Eye (tissue), 1 donor: ENCODE measurements around the gene MRPS6.

Experiments
- DNase-seq: peaks from one replicate; pipeline ENCODE4 v3.0.0-alpha.2; 2015

The MRPS6 gene

GRCh38 chr21:34072145-34073031 lies 990 bp upstream of the MRPS6 start:
- peak; percentile 20 for DNase-seq

DNA sequence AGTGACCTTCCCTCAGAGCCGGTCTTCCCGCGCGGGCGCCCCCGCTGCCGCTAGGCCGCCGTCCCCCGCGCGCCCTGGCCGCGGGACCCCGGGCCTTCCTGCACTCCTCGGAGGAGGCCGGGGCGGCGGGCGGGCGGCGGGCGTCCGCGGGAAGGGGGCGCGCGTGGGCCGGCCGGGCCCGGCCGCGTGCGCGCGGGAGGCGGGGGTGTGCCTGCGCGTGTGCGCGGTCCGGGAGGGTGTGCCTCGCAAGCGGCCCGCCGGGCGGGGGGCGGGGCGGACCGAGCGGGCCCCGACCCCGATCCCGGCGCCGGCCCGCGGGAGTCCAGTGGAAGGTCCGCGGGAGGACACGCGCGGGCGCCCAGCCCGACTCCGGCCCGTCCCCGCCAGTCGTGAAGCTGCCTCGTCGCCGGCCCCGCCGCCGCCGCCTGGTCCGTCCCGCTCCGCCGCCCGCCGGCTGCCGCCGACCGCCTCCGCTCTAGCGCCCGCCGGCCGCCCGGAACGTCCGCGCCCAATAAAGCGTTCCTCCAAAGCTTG lies 438 bp downstream of the MRPS6 start:
- no peak for DNase-seq

- peak; percentile 65 for DNase-seq
Measured at GRCh38 chr21:34074283-34075090, 1.1 kb downstream of the MRPS6 start.

- DNase-seq = no peak
Measured at GRCh38 chr21:34075091-34075425, 1.7 kb downstream of the MRPS6 start.

- no peak for DNase-seq
Measured at GRCh38 chr21:34075760-34076660, 2.6 kb downstream of the MRPS6 start.

- DNase-seq = no peak
Measured at GRCh38 chr21:34076835-34077234, 3.5 kb downstream of the MRPS6 start.

DNA sequence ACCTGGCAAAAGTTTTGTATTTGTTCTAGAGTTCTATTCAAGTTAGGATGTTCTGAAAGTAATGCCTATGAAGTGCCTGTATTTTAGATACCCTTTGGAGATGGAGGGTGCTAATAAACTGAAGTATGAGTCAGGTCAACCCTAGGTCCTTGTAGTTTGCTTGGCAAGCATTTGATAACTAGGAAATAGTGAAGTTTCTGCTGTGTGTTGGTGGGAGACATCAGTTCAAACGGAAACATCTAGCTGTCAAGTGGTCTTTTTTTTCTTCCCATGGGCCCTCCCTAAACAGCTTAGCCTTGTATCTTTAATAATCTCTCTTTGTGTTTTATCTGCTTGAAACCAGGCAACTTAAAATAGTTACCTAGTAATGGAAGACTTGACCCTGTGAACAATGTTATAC lies 4.5 kb downstream of the MRPS6 start:
- DNase-seq = no peak

DNA sequence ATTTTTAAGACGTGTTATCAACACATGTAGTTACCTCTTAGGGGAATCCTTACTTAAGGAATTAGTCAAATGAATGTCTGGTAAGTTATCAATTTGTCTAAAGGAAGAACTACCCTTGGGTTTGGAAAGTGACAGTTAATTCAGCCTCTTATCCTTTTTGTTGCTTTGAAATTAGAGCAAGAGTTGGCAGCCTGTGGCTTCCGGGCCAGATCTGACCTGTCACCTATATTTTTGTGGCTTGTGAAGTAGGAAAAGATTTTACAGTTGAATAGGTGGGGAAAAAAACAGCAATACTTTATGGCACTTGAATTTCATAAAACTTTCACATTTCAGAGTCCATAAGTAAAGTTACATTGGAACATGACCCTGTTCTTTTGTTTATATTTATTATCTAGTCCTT lies 5.5 kb downstream of the MRPS6 start:
- no peak for DNase-seq

DNA sequence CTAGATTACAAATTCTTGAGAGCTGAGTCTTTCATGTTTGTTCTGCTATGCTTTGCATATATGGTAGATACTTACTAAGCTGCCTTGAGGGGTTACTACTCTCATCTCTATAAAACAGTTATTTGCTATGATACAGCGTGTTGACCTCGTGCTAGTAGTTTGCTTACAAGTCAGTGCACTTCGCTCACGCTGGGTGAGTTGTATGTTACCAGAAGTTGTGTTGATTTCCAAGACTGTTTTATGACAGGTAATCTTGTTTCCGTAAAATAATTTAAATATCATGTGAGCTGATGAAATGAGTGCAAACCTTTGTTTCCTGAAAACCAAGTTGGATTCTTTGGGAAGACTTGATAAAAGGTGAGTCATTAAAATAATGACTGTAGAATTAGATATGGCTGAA lies 7.3 kb downstream of the MRPS6 start:
- DNase-seq = no peak

GRCh38 chr21:34082769-34083168 lies 9.4 kb downstream of the MRPS6 start:
- DNase-seq = no peak

GRCh38 chr21:34083357-34083756 lies 10.0 kb downstream of the MRPS6 start:
- no peak for DNase-seq

DNA sequence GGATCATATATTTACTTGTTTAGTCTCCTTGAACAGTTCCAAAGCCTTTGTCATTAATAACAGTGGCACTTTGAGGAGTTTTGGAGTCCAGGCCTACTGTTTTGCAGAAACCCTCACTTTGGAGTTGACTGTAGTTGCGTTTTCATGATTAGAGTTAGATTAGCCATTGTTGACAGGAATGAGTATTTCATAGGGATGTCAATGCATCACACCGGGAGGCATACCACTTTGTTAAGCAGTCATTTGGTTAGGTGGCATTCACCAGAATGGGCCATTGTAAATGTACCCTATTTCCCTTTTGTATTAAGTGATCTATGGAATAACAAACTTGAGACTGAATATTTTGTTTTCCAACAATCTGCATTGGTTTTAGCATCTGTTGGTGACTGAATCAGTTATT lies 11.8 kb downstream of the MRPS6 start:
- no peak for DNase-seq

DNA sequence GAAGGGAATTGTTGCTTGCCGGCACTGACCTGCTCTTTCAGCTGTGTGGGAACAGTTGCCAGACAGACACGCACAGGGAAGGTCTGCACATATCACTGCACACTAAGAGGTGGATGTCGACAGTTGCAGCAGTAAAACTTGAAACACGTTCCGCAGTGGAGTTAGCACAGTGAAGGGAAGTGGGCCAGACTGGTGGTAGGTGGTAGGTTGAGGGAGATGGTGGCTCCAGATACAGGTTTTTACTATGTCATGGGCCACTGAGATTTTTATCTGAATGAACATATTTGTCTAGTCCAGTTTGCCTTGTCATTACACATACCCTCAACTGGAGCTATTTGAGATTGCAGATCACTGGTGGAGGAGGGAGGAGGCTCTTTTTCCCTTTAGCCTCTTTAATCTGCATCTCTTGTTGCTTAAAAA lies 13.5 kb downstream of the MRPS6 start:
- DNase-seq = no peak

DNA sequence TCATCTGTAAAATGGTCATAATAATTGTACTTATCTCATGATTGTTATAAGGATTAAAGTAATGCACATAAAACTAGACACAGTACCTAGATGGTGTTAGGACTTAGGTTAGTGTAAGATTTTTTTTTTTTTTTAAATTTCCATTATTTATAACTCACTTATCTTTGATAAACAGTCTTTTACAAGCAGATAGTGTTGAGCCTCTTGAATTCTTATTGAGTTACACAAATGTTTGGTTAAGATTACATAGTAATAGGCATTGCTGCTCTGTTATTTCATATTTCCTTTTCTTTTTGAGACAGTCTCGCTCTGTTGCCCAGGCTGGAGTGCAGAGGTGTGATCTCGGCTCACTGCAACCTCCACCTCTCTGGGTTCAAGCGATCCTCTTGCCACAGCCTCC lies 15.4 kb downstream of the MRPS6 start:
- no peak for DNase-seq

DNA sequence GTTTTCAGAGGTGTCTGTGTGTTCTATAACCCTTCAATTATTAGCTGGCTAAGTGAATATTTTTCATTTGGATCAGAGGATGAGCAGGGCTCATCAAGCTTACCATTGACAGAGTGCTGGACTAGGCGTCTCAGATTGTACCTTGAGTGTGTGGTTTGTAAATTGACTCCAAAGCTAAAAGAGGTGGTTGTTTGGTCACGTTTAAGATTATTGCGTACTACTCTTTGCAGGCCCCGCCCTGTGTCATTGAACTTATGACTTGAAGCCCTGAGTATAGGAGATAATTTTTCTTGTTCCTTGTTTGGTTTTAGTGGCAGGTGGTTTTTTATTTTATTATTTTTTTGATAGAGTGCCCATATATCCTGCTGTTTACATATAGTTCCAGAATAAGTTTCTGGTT lies 17.7 kb downstream of the MRPS6 start:
- no peak for DNase-seq

- DNase-seq = no peak
Measured at GRCh38 chr21:34091607-34092006, 18.2 kb downstream of the MRPS6 start.

- DNase-seq = no peak
Measured at GRCh38 chr21:34092262-34092921, 19.0 kb downstream of the MRPS6 start.

- no peak for DNase-seq
Measured at GRCh38 chr21:34093083-34093482, 19.7 kb downstream of the MRPS6 start.

DNA sequence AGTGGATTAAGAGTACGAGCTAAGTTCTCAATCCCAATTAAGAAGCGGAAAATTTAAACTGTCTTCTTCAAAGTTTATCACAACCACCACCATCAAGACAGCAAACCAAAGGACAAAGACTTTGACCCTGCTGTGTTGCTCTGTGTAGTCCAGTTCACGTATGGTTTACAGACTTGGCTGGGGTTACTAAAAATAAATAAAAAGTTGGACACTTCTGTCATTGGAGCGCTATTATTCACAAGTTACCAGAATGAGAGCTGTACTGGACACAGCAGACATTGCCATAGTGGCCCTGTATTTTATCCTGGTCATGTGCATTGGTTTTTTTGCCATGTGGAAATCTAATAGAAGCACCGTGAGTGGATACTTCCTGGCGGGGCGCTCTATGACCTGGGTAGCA lies 21.6 kb downstream of the MRPS6 start:
- DNase-seq = no peak

DNA sequence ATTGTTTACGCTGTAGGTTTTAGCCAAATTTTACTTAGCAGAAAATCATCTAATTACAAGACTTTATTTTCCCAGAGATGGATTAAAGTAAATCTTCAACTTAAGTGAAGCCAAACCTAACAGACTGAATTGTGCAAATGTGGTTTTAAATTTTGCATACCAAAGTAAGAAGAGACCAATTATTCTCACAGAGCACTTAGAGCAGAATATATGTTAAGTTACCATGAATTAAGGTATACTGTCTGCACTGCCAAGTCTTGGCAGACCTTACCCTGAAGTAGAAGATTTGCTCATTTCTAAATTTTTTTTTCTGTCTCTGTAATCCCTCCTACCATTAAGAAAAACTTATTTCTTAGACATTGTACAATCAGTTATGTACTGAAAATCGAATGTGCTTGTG lies 24.1 kb downstream of the MRPS6 start:
- DNase-seq = no peak

DNA sequence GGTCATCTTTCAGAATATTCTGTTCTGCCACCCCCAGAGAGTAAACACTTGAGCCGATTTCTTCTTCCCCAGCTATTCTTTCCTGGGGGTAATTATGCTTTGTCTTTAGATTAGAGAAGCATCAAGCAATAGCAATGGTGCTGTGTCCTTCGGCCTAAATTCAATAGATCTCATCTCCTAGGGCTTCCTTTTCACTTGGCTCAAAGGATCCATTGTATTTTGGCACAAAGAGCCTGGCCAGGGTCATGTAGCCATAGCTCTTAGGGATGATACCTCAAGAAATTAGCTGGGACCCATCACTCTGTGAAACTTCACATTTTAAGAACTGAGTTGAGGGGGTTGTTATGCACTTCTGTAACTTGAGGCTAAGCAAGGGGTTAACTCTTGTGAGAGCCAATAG lies 27.0 kb downstream of the MRPS6 start:
- DNase-seq = no peak

- no peak for DNase-seq
Measured at GRCh38 chr21:34100790-34101189, 27.4 kb downstream of the MRPS6 start.
